PFSK-1 (cell line): ENCODE data around the gene PSIP1.

Experiments
- FOXP2 ChIP-seq: optimal IDR thresholded peaks from 2 replicates; pipeline ENCODE3; 2011; ENCODE audit warnings: borderline replicate concordance, control low read depth, inconsistent platforms; ENCODE audit not compliant: insufficient read depth; ENCODE audit errors: extremely low read length, extremely low read depth
- POLR2AphosphoS5 ChIP-seq: IDR thresholded peaks from 2 replicates; pipeline ENCODE4 v1.6.1; 2012; ENCODE audit warnings: low read depth, mild to moderate bottlenecking, control low read depth, low read length, moderate library complexity
- SIN3A ChIP-seq: IDR thresholded peaks from 2 replicates; pipeline ENCODE4 v1.6.1; 2012; ENCODE audit warnings: mild to moderate bottlenecking, low read length, moderate library complexity, borderline replicate concordance; ENCODE audit not compliant: insufficient read depth
- TAF1 ChIP-seq: IDR thresholded peaks from 2 replicates; pipeline ENCODE4 v1.6.1; 2012; ENCODE audit warnings: low read length, control low read depth, borderline replicate concordance; ENCODE audit not compliant: insufficient read depth
- TF ChIP-seq, protein P1 (sequence below), 2 experiments: IDR thresholded peaks; 2 replicates each; pipeline versions ENCODE4 v1.6.1 to v1.8.0; 2011 to 2012; ENCODE audit warnings: low read depth in 2 of 2, low read length in 2 of 2, control low read depth in 1 of 2, inconsistent platforms in 1 of 2, mild to moderate bottlenecking in 1 of 2, moderate library complexity in 1 of 2; ENCODE audit not compliant: insufficient read depth in 1 of 2

DNA sequence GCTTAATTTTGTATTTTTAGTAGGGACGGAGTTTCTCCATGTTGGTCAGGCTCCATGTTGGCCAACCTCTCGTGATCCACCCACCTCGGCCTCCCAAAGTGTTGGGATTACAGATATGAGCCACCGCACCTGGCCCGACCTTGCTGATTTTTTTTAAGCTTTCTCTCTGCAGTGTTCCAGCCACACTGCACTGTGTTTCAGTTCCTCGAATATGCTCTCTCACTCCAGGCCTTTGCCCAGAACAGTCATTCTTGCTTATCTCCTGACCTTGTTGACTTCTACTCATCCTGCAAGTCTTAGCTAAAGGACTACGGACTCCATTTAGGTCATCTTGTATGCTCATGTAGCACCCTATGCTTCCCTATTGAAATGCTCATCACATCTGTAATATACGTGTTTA is 84.8 kb downstream of the PSIP1 start:
- no peak for TF ChIP-seq POLR2AphosphoS5
- TF ChIP-seq, protein P1, sequence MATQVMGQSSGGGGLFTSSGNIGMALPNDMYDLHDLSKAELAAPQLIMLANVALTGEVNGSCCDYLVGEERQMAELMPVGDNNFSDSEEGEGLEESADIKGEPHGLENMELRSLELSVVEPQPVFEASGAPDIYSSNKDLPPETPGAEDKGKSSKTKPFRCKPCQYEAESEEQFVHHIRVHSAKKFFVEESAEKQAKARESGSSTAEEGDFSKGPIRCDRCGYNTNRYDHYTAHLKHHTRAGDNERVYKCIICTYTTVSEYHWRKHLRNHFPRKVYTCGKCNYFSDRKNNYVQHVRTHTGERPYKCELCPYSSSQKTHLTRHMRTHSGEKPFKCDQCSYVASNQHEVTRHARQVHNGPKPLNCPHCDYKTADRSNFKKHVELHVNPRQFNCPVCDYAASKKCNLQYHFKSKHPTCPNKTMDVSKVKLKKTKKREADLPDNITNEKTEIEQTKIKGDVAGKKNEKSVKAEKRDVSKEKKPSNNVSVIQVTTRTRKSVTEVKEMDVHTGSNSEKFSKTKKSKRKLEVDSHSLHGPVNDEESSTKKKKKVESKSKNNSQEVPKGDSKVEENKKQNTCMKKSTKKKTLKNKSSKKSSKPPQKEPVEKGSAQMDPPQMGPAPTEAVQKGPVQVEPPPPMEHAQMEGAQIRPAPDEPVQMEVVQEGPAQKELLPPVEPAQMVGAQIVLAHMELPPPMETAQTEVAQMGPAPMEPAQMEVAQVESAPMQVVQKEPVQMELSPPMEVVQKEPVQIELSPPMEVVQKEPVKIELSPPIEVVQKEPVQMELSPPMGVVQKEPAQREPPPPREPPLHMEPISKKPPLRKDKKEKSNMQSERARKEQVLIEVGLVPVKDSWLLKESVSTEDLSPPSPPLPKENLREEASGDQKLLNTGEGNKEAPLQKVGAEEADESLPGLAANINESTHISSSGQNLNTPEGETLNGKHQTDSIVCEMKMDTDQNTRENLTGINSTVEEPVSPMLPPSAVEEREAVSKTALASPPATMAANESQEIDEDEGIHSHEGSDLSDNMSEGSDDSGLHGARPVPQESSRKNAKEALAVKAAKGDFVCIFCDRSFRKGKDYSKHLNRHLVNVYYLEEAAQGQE (IDR thresholded peaks at IDR 0.05; ENCODE audit: insufficient read depth in 1 of 2, low read depth in 2 of 2, low read length in 2 of 2): no peak
- TF ChIP-seq TAF1: no peak
- no peak for TF ChIP-seq SIN3A
- no peak for TF ChIP-seq FOXP2
